ENCODE measurements around the gene BMF. TPM values are rescaled to one million over a fixed set of nuclear protein-coding genes. Genes with fewer than 3 reads are reported as not detected.
A peak's percentile ranks its signal among the peaks of the same experiment; 100 is the strongest.
"Not testable (repeated sequence)": the region's sequence is repeated elsewhere in the genome, so short reads cannot be mapped to it uniquely, and the experiment has no call there.

The BMF gene
- total RNA-seq, 2 donors from 2014 or later = 8.0 to 13.4 TPM

GRCh38 chr15:40081691-40082194, 26.9 kb downstream of the BMF start:
- peaks cover 53% of the 10 kb centered on the region for H3K27me3 Mint-ChIP-seq
- no peak for DNase-seq

DNA sequence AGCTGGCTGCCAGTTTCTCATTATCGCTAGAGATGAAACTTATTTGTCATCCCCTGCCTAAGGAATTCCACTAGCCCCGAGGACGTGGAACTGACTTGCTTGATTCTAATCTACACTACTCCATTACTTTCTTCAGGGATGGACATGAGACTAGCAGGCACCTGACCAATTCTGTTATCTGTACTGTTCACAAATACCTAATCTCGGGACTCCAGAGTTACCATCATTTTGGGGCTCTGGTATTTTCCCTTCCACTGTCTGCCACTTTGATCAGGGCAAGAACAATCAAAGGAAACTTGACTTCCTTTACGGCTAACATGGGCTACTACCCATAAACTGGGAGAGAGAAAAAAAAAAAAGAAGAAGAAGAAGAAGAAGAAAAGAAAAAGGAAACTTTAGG, 27.8 kb downstream of the BMF start:
- ATAC-seq (no peak), DNase-seq (no peak)
- Mint-ChIP-seq H3K27ac (no peak overlapping the region), H3K4me1 (peaks cover 8% of the 10 kb centered on the region), H3K27me3 (peaks cover 49% of the 10 kb centered on the region), H3K36me3 (ENCODE audit: low read depth) (no peaks in the 10 kb centered on the region), H3K4me3 (peak overlapping the region; percentile 55)
- H3K9me3 ChIP-seq (ENCODE audit: control insufficient read depth, low read length, poor library complexity, severe bottlenecking) = no peaks in the 10 kb centered on the region

More at GRCh38 chr15:40081691-40082194, 26.9 kb downstream of the BMF start:
- Mint-ChIP-seq H3K4me3 (peak overlapping the region; percentile 46), H3K4me1 (peaks cover 8% of the 10 kb centered on the region), H3K27ac (no peak overlapping the region), H3K36me3 (ENCODE audit: low read depth) (no peaks in the 10 kb centered on the region)
- no peak for ATAC-seq
- no peaks in the 10 kb centered on the region for H3K9me3 ChIP-seq (ENCODE audit: control insufficient read depth, low read length, poor library complexity, severe bottlenecking)

DNA sequence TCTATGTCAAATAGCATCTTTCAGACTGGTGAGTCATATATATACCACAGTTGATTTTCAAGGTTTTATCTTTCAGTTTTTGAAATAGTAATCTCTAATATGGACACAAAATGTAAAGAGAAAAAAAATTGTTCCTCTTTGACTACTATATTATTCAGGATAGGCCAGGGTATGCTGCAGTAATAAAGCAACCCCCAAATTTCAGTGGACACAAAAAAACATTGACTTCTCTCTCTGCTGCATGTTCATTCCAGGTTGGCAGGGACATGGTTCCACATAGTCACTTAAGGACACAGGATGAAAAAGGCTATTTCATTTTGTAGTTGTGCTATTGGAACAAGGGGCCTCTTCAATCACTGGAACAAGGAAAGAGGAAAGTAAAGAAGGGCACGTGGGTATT, 28.6 kb downstream of the BMF start:
- Mint-ChIP-seq H3K4me3 (no peak overlapping the region), H3K27ac (no peak overlapping the region), H3K4me1 (peaks cover 8% of the 10 kb centered on the region), H3K27me3 (peaks cover 54% of the 10 kb centered on the region), H3K36me3 (ENCODE audit: low read depth) (no peaks in the 10 kb centered on the region)
- H3K9me3 ChIP-seq (ENCODE audit: control insufficient read depth, low read length, poor library complexity, severe bottlenecking) = no peaks in the 10 kb centered on the region
- ATAC-seq (no peak), DNase-seq (no peak)

- H3K36me3 Mint-ChIP-seq (ENCODE audit: low read depth) = no peaks in the 10 kb centered on the region
- H3K27ac Mint-ChIP-seq = no peak overlapping the region
- DNase-seq (no peak), ATAC-seq (no peak)
- no peak overlapping the region for H3K4me3 Mint-ChIP-seq
- peaks cover 8% of the 10 kb centered on the region for H3K4me1 Mint-ChIP-seq
- H3K9me3 ChIP-seq (ENCODE audit: control insufficient read depth, low read length, poor library complexity, severe bottlenecking) = no peaks in the 10 kb centered on the region
- peaks cover 49% of the 10 kb centered on the region for H3K27me3 Mint-ChIP-seq
These were observed 29.2 kb downstream of the BMF start for GRCh38 chr15:40079456-40079855.

- H3K36me3 Mint-ChIP-seq (ENCODE audit: low read depth) = no peaks in the 10 kb centered on the region
- ATAC-seq = no peak
- DNase-seq = no peak
- peaks cover 30% of the 10 kb centered on the region for H3K27me3 Mint-ChIP-seq
- H3K4me1 Mint-ChIP-seq = peaks cover 8% of the 10 kb centered on the region
- no peak overlapping the region for H3K4me3 Mint-ChIP-seq
- no peaks in the 10 kb centered on the region for H3K9me3 ChIP-seq (ENCODE audit: control insufficient read depth, low read length, poor library complexity, severe bottlenecking)
- no peak overlapping the region for H3K27ac Mint-ChIP-seq
These were observed 33.2 kb downstream of the BMF start for GRCh38 chr15:40075298-40076044.

DNA sequence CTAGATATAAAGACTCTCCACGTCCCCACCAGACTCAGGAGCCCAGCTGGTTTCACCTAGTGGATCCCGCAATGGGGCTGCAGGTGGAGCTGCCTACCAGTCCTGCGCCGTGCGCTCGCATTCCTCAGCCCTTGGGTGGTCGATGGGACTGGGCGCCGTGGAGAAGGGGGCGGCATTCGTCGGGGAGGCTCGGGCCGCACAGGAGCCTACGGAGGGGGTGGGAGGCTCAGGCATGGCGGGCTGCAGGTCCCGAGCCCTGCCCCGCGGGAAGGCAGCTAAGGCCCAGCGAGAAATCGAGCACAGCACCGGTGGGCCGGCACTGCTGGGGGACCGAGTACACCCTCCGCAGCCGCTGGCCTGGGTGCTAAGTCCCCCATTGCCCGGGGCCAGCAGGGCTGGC, 34.0 kb downstream of the BMF start:
- not testable (repeated sequence) for H3K9me3 ChIP-seq (ENCODE audit: control insufficient read depth, low read length, poor library complexity, severe bottlenecking); ATAC-seq; H3K27ac Mint-ChIP-seq; H3K36me3 Mint-ChIP-seq (ENCODE audit: low read depth); H3K4me3 Mint-ChIP-seq; H3K4me1 Mint-ChIP-seq; DNase-seq
- H3K27me3 Mint-ChIP-seq = peaks cover 25% of the 10 kb centered on the region

DNA sequence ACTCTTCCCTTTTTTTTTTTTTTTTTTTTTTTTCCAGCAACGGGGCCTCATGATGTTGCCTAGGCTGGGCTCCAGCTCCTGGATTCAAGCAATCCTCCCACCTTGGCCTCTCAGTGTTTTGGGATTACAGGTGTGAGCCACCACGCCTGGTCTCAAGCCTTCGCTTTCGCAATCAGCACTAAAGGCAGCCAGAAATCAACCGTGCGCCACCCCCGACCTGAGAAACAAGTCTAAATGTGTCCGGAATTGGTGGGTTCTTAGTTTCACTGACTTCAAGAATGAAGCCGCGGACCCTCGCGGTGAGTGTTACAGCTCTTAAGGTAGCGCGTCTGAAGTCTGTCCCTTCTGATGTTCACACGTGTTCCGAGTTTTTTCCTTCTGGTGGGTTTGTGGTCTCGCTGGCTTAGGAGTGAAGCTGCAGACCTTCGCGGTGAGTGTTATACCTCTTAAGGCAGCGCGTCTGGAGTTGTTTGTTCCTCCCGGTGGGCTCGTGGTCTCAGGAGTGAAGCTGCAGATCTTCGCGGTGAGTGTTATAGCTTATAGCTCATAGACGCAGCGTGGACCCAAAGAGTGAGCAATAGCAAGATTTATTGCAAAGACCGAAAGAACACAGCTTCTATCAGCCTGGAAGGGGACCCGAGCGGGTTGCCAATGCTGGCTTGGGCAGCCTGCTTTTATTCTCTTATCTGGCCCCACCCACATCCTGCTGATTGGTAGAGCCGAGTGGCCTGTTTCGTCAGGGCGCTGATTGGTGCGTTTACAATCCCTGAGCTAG, 34.8 kb downstream of the BMF start:
- H3K4me1 Mint-ChIP-seq; ATAC-seq; DNase-seq; H3K36me3 Mint-ChIP-seq (ENCODE audit: low read depth); H3K9me3 ChIP-seq (ENCODE audit: control insufficient read depth, low read length, poor library complexity, severe bottlenecking): not testable (repeated sequence)
- Mint-ChIP-seq H3K27me3 (peaks cover 25% of the 10 kb centered on the region), H3K4me3 (peak overlapping the region; percentile 83), H3K27ac (peak overlapping the region; percentile 59)

- ATAC-seq (no peak), DNase-seq (no peak)
- no peaks in the 10 kb centered on the region for H3K36me3 Mint-ChIP-seq (ENCODE audit: low read depth)
- peaks cover 25% of the 10 kb centered on the region for H3K27me3 Mint-ChIP-seq
- no peaks in the 10 kb centered on the region for H3K9me3 ChIP-seq (ENCODE audit: control insufficient read depth, low read length, poor library complexity, severe bottlenecking)
- H3K4me1 Mint-ChIP-seq = peaks cover 6% of the 10 kb centered on the region
- H3K4me3 Mint-ChIP-seq = no peak overlapping the region
- H3K27ac Mint-ChIP-seq = no peak overlapping the region
These were observed 36.3 kb downstream of the BMF start for GRCh38 chr15:40072216-40072990.

GRCh38 chr15:40070608-40071218, 38.0 kb downstream of the BMF start:
- Mint-ChIP-seq H3K36me3 (ENCODE audit: low read depth) (no peaks in the 10 kb centered on the region), H3K4me1 (peaks cover 6% of the 10 kb centered on the region), H3K27ac (no peak overlapping the region), H3K27me3 (peaks cover 23% of the 10 kb centered on the region), H3K4me3 (no peak overlapping the region)
- DNase-seq (no peak), ATAC-seq (no peak)
- H3K9me3 ChIP-seq (ENCODE audit: control insufficient read depth, low read length, poor library complexity, severe bottlenecking) = no peaks in the 10 kb centered on the region

- DNase-seq (no peak), ATAC-seq (no peak)
- H3K27ac Mint-ChIP-seq = no peak overlapping the region
- no peaks in the 10 kb centered on the region for H3K9me3 ChIP-seq (ENCODE audit: control insufficient read depth, low read length, poor library complexity, severe bottlenecking)
- H3K4me3 Mint-ChIP-seq = no peak overlapping the region
- H3K4me1 Mint-ChIP-seq = peaks cover 6% of the 10 kb centered on the region
- H3K27me3 Mint-ChIP-seq = peaks cover 19% of the 10 kb centered on the region
- no peaks in the 10 kb centered on the region for H3K36me3 Mint-ChIP-seq (ENCODE audit: low read depth)
These were observed 38.5 kb downstream of the BMF start for GRCh38 chr15:40070166-40070557.

DNA sequence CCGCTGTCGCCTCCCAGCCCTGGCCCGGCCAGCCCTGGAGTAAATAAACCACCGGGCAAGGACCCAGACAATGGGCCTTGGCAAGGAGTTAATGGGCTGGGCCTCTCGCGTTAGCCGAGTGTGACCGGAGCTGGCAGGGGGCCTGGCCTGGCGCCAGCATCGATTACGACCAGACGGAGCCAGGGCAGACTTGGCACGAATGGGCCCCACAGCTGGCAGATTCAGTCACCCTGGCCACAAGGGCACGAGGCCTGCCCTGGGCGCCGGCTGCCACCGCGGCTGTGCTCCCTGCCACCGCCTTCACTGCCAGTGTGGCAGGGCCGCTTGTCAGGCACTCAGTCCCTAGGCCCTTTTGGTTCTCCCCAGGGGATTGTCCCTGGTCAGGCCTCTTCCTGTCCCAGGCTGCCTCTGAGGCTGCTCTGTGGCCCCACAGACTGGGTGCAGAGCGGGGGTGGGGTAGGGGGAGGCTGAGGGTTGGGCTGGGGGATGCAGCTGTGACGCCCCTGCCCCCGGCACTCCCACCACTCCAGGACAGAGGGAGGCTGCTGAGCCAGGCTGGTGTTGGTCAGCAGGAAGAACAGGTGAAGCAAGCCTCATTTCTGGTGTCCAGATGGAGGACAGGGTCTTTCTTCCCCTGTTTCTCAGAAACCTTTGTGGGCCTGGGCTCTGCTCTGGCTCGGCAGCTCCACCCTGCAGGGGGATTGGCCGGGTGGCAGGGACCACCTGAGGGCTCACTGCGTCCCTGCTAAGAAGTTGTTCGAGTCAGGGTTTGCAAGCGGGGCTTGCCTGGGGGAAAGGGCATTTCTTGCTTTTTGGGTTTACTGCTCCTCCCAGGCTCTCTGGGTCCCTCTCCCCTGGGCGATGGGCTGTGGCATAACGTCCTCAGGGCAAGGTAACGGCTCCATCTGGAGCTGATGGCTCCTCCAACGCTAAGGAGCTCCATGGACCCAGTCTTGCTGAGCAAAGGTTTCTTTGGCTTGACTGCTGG, 39.2 kb downstream of the BMF start:
- H3K36me3 Mint-ChIP-seq (ENCODE audit: low read depth) = no peaks in the 10 kb centered on the region

More for the DNA sequence above, 39.2 kb downstream of the BMF start:
- DNase-seq (no peak), ATAC-seq (no peak)
- H3K27ac Mint-ChIP-seq = no peak overlapping the region
- H3K4me1 Mint-ChIP-seq = peaks cover 6% of the 10 kb centered on the region
- H3K4me3 Mint-ChIP-seq = no peak overlapping the region
- peaks cover 18% of the 10 kb centered on the region for H3K27me3 Mint-ChIP-seq
- H3K9me3 ChIP-seq (ENCODE audit: control insufficient read depth, low read length, poor library complexity, severe bottlenecking) = no peaks in the 10 kb centered on the region
